Peyer's patch (tissue), 4 donors: ENCODE data around the gene GTPBP3. TPM values are rescaled to one million over a fixed set of nuclear protein-coding genes. Genes with fewer than 3 reads are reported as not detected.
A peak's percentile ranks its signal among the peaks of the same experiment; 100 is the strongest.

Source experiments
- DNase-seq, 3 donors: peaks; one replicate each; pipeline ENCODE4 v3.0.0-alpha.2; 2017 to 2019
- H3K27ac ChIP-seq, 4 donors: fragments of 200-600 bp; sonication (generic); one replicate each; pipeline ENCODE4 v1.5.1; 2016 to 2019
- H3K27me3 ChIP-seq, 2 donors: fragments of 200-600 bp; sonication (generic); one replicate each; pipeline ENCODE4 v1.5.1; 2019
- H3K36me3 ChIP-seq, 3 donors: fragments of 200-600 bp; sonication (generic); one replicate each; pipeline ENCODE4 v1.5.1; 2016 to 2019
- H3K4me1 ChIP-seq, 4 donors: fragments of 200-600 bp; sonication (generic); one replicate each; pipeline ENCODE4 v1.5.1; 2016 to 2019
- H3K4me3 ChIP-seq, 4 donors: fragments of 200-600 bp; sonication (generic); 1 replicate in 3 of 4; 2 replicates in 1 of 4; pipeline ENCODE4 v1.5.1; 2016 to 2019; ENCODE audit warnings: mild to moderate bottlenecking in 1 of 4
- H3K9me3 ChIP-seq, 4 donors: fragments of 200-600 bp; sonication (generic); one replicate each; pipeline ENCODE4 v1.5.1; 2016 to 2019; ENCODE audit warnings: mild to moderate bottlenecking in 1 of 4
- CTCF ChIP-seq, 6 experiments: fragments of 450-650 bp in 4 of 6; fragments of 200-600 bp in 2 of 6; sonication (generic) in 1 of 6; IDR thresholded peaks; one replicate each; pipeline ENCODE4 v1.5.1; 2017 to 2019; ENCODE audit warnings: antibody characterized with exemption in 6 of 6, mild to moderate bottlenecking in 3 of 6, moderate library complexity in 1 of 6
- POLR2A ChIP-seq, 2 donors: fragments of 450-650 bp; IDR thresholded peaks; one replicate each; pipeline ENCODE4 v1.5.1; 2017; ENCODE audit warnings: antibody characterized with exemption in 2 of 2, mild to moderate bottlenecking in 2 of 2, moderate library complexity in 2 of 2
- total RNA-seq, 4 donors: library from RNA; depleted of rRNA; stranded (reverse); fragments of >200 nt; gene quantifications; one replicate each; pipeline ENCODE4 v1.1.0, GENCODE V29; 2016

The GTPBP3 gene
- total RNA-seq, 4 donors from 2014 or later: 40.5 to 74.4 (median 57.7) TPM

- TF ChIP-seq CTCF (IDR thresholded peaks at IDR 0.05) (no peak), POLR2A (IDR thresholded peaks at IDR 0.05) (no peak)
- Histone ChIP-seq H3K4me1 (peaks cover 0 to 4% (median 2%) of the 10 kb centered on the region in 4 donors), H3K27me3 (no peaks in the 10 kb centered on the region), H3K36me3 (peaks cover 0 to 7% (median 0%) of the 10 kb centered on the region in 3 donors), H3K27ac (no peak overlapping the region), H3K4me3 (no peak overlapping the region), H3K9me3 (no peaks in the 10 kb centered on the region)
- DNase-seq: no peak
Observed at GRCh38 chr19:17296273-17296672, 41.1 kb upstream of the GTPBP3 start.

GRCh38 chr19:17296976-17297375, 40.4 kb upstream of the GTPBP3 start:
- Histone ChIP-seq H3K27ac (no peak overlapping the region), H3K9me3 (no peaks in the 10 kb centered on the region), H3K36me3 (peaks cover 0 to 7% (median 0%) of the 10 kb centered on the region in 3 donors), H3K4me3 (no peak overlapping the region), H3K27me3 (no peaks in the 10 kb centered on the region), H3K4me1 (peaks cover 0 to 3% (median 1%) of the 10 kb centered on the region in 4 donors)
- TF ChIP-seq POLR2A (IDR thresholded peaks at IDR 0.05) (no peak), CTCF (IDR thresholded peaks at IDR 0.05) (no peak)
- DNase-seq: no peak

GRCh38 chr19:17300992-17301619, 36.2 kb upstream of the GTPBP3 start:
- no peak for DNase-seq
- no peak for TF ChIP-seq POLR2A (IDR thresholded peaks at IDR 0.05)
- TF ChIP-seq CTCF (IDR thresholded peaks at IDR 0.05): no peak
- H3K4me1 ChIP-seq: peaks cover 0 to 28% (median 5%) of the 10 kb centered on the region in 4 donors
- no peaks in the 10 kb centered on the region for H3K9me3 ChIP-seq
- no peak overlapping the region for H3K4me3 ChIP-seq
- H3K27me3 ChIP-seq: no peaks in the 10 kb centered on the region
- peaks cover 0 to 7% (median 0%) of the 10 kb centered on the region in 3 donors for H3K36me3 ChIP-seq
- no peak overlapping the region for H3K27ac ChIP-seq

GRCh38 chr19:17302391-17303166, 34.8 kb upstream of the GTPBP3 start:
- Histone ChIP-seq H3K27ac (peak overlapping the region; percentile 47 to 91 (median 65)), H3K4me1 (peaks cover 0 to 43% (median 7%) of the 10 kb centered on the region in 4 donors), H3K9me3 (no peaks in the 10 kb centered on the region), H3K36me3 (peaks cover 0 to 7% (median 0%) of the 10 kb centered on the region in 3 donors), H3K27me3 (no peaks in the 10 kb centered on the region), H3K4me3 (peak overlapping the region; percentile 61 to 91 (median 78))
- DNase-seq: peak in 1 of 3 donors; percentile 20
- TF ChIP-seq POLR2A (IDR thresholded peaks at IDR 0.05): no peak
- TF ChIP-seq CTCF (IDR thresholded peaks at IDR 0.05): no peak

GRCh38 chr19:17303167-17303939, 34.0 kb upstream of the GTPBP3 start, which contains the start of gene ABHD8:
Gene ABHD8, minus strand, starts transcription at chr19:17303425. Its CDS starts 1,809 bp downstream, at chr19:17301616.
- H3K27me3 ChIP-seq: no peaks in the 10 kb centered on the region
- no peaks in the 10 kb centered on the region for H3K9me3 ChIP-seq
- peaks cover 0 to 47% (median 7%) of the 10 kb centered on the region in 4 donors for H3K4me1 ChIP-seq
- DNase-seq: peak; percentile 94 to 98 (median 94)
- H3K4me3 ChIP-seq: peak within 1 kb of the TSS; percentile 61 to 91 (median 78)
- peak within 1 kb of the TSS; percentile 47 to 91 (median 65) for H3K27ac ChIP-seq
- peaks cover 0 to 7% (median 0%) of the 10 kb centered on the region in 3 donors for H3K36me3 ChIP-seq
- TF ChIP-seq CTCF (IDR thresholded peaks at IDR 0.05): peak; percentile 47 to 82 (median 71)
- no peak for TF ChIP-seq POLR2A (IDR thresholded peaks at IDR 0.05)
